ENCODE measurements around the gene LUC7L2. TPM values are rescaled to one million over a fixed set of nuclear protein-coding genes. Genes with fewer than 3 reads are reported as not detected.

The LUC7L2 gene
- total and polyA plus RNA-seq, 2 of the 8 experiments (the other 6 are each of a cell fraction or from before 2014, with no cell fraction given), result 22.9 to 67.8 TPM

DNA sequence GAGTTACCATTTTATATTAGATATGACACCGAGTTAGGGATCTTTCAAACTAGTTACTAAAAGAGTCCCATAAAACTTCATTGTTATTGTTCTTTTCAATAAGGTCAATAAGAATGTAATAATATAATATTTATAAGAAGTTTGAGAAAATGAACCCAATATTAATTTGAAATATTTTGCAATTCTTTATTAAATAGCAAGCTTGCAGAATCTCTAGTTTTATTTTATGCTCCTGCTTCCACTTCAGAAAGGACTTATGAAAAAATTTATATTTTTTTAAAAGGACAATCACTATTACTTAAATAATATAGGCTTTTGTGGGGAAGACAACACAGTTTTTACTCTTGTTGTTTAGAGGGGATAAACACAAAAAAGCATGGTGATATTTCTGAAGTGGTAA lies 47.9 kb downstream of the LUC7L2 start:
- H3K4me3 ChIP-seq (ENCODE audit: extremely low read depth in 1 of 4, insufficient read depth in 2 of 4, low read depth in 3 of 4, low read length in 4 of 4), result no peak overlapping the region
- 96% methylated on average over 1 of the region's 1 CpG; no CpG with 5 or more reads in 1 of the 2 experiments for WGBS, 2 experiments (ENCODE audit: extremely low coverage in 1 of 2, insufficient coverage in 1 of 2, insufficient read length in 1 of 2, insufficient replicate concordance in 2 of 2, low coverage in 1 of 2, low lambda C conversion rate in 2 of 2, missing lambda C conversion rate in 1 of 2)
- no peak overlapping the region for H2BK20ac ChIP-seq (ENCODE audit: low read length)
- no peak overlapping the region for H2AFZ ChIP-seq (ENCODE audit: low read length)
- H3K4ac ChIP-seq (replicated peaks; ENCODE audit: insufficient read length, low read depth, low read length), result no peak overlapping the region
- no peak overlapping the region for H4K5ac ChIP-seq (ENCODE audit: insufficient read length, low read depth, low read length)
- ChIA-PET CTCF (ENCODE audit: partially characterized antibody) (no interaction called here), POLR2A (ENCODE audit: partially characterized antibody) (interaction anchor here (1.5 to 1.7 kb wide), 2 partner anchors 8 to 35 kb away, joined by 3 to 6 read pairs; no protein-coding TSS in a partner anchor)
- H4K91ac ChIP-seq (replicated peaks; ENCODE audit: insufficient read length, low read length), result no peak overlapping the region
- no peak overlapping the region for H3K18ac ChIP-seq (ENCODE audit: extremely low read depth, low read length)
- H3K23me2 ChIP-seq (ENCODE audit: low read depth, low read length), result no peaks in the 10 kb centered on the region
- H2AK5ac ChIP-seq (ENCODE audit: low read depth, low read length), result no peak overlapping the region
- no peaks in the 10 kb centered on the region for H3K4me1 ChIP-seq (replicated peaks in 1 of 4; ENCODE audit: control insufficient read depth in 3 of 4, insufficient read depth in 4 of 4, low read length in 3 of 4)
- H3K14ac ChIP-seq (ENCODE audit: insufficient read length), result no peak overlapping the region
- H3K9me3 ChIP-seq (ENCODE audit: insufficient read depth in 2 of 2, low read depth in 1 of 2, low read length in 1 of 2), result no peaks in the 10 kb centered on the region
- FAIRE-seq (no peak), DNase-seq (ENCODE audit: low read depth in 1 of 2, low spot score in 2 of 2) (no peak)
- TF ChIP-seq TAF1 (IDR thresholded peaks at IDR 0.05; ENCODE audit: low read depth, low read length) (no peak), TBP (IDR thresholded peaks at IDR 0.05; ENCODE audit: low read depth, low read length) (no peak), RAD21 (IDR thresholded peaks at IDR 0.05 in 1 of 2, conservative IDR thresholded peaks at IDR 0.05 in 1 of 2; ENCODE audit: low read depth in 2 of 2, low read length in 2 of 2) (no peak), SIRT6 (IDR thresholded peaks at IDR 0.05; ENCODE audit: low read length) (no peak), SUZ12 (IDR thresholded peaks at IDR 0.05; ENCODE audit: low read length) (no peak), ATF3 (IDR thresholded peaks at IDR 0.05; ENCODE audit: insufficient read depth, low read depth, low read length) (no peak), CTBP2 (IDR thresholded peaks at IDR 0.05; ENCODE audit: borderline replicate concordance, insufficient read depth, insufficient read length, low read length) (no peak)
- peaks cover 12 to 78% (median 54%) of the 10 kb centered on the region in 4 experiments for H3K36me3 ChIP-seq (ENCODE audit: control insufficient read depth in 2 of 4, insufficient read depth in 4 of 4, low read length in 3 of 4)
- no peak overlapping the region for H3K23ac ChIP-seq (ENCODE audit: insufficient read length)
- no peak overlapping the region for H2BK12ac ChIP-seq (ENCODE audit: low read depth, low read length)
- H3K27ac ChIP-seq (ENCODE audit: low read depth, low read length), result no peak overlapping the region
- no peak overlapping the region for H4K8ac ChIP-seq (ENCODE audit: extremely low read depth, insufficient read depth, low read length)
- H3K4me2 ChIP-seq (ENCODE audit: insufficient read depth in 1 of 2, low read depth in 2 of 2, low read length in 2 of 2), result no peak overlapping the region
- H2BK5ac ChIP-seq (ENCODE audit: low read depth, low read length), result no peak overlapping the region
- H2BK15ac ChIP-seq (ENCODE audit: low read length), result no peak overlapping the region
- H3K79me1 ChIP-seq (ENCODE audit: low read depth, low read length), result no peaks in the 10 kb centered on the region
- H3K9ac ChIP-seq (replicated peaks in 1 of 4; ENCODE audit: extremely low read depth in 1 of 4, low read depth in 3 of 4, low read length in 3 of 4), result no peak overlapping the region
- peaks cover 0 to 3% of the 10 kb centered on the region in 2 experiments for H4K20me1 ChIP-seq (replicated peaks in 1 of 2; ENCODE audit: control insufficient read depth in 1 of 2, insufficient read depth in 2 of 2, low read length in 2 of 2)
- H3K56ac ChIP-seq (replicated peaks; ENCODE audit: insufficient read length, low read depth, low read length), result no peak overlapping the region
- no peak overlapping the region for H2BK120ac ChIP-seq (replicated peaks; ENCODE audit: low read depth, low read length)
- no peaks in the 10 kb centered on the region for H3K79me2 ChIP-seq (ENCODE audit: control insufficient read depth in 1 of 2, insufficient read depth in 2 of 2, low read length in 2 of 2)
- H3K27me3 ChIP-seq (replicated peaks in 1 of 4; ENCODE audit: control insufficient read depth in 3 of 4, extremely low read depth in 1 of 4, insufficient read depth in 3 of 4, low read length in 3 of 4), result no peaks in the 10 kb centered on the region

All from H1 (cell line).